HG03139 (cell line): ENCODE data around the gene TUBAL3.

Experiments used
- ATAC-seq: cut with Tn5 transposase; IDR thresholded peaks from one replicate; pipeline ENCODE4 v1.9.1; 2021; ENCODE audit not compliant: unreplicated experiment

TUBAL3 gene

DNA sequence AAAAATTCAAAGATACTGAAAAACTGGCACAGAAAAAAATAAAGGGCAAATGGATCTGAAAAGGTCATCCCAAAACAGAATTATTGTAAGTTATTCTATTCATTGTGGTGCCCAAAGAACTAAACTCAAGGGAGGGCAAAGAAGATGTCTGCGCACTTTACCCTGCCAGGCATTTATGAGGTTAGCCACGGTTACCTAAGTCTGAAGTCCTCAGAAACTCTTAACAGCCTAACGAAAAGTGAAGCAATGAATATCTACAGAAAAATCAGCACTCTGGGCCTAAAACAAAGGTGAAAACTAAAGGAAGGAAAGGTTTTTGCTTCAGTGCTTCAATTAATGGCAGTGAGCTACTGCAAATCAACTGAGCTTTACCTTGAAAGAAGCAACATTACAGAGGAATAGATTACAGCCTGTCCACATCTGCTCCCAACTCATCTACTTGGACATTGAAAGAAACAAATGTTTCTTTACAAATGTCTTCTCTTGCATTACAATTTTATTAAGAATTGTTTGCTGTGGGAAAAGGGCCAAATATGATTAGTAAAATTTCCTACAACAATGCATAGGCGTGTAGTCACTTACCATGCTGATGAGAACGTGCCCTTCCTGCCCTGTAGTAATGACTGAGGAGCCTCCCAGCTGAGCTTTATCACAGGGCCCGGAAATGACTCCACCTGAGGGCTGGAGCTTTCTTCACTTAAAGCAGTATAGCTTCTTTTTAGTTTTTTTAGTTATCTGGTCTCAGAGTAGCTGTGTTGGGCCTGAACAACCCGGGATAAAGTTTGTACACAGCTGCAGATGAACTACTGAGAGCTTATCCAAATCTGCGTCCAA is at the start of gene TUBAL3:
Gene TUBAL3 (minus strand): TSS at position 621 of the 834 bp plus-strand sequence. CDS start 36 bp downstream, at position 585.
- ATAC-seq = no peak

DNA sequence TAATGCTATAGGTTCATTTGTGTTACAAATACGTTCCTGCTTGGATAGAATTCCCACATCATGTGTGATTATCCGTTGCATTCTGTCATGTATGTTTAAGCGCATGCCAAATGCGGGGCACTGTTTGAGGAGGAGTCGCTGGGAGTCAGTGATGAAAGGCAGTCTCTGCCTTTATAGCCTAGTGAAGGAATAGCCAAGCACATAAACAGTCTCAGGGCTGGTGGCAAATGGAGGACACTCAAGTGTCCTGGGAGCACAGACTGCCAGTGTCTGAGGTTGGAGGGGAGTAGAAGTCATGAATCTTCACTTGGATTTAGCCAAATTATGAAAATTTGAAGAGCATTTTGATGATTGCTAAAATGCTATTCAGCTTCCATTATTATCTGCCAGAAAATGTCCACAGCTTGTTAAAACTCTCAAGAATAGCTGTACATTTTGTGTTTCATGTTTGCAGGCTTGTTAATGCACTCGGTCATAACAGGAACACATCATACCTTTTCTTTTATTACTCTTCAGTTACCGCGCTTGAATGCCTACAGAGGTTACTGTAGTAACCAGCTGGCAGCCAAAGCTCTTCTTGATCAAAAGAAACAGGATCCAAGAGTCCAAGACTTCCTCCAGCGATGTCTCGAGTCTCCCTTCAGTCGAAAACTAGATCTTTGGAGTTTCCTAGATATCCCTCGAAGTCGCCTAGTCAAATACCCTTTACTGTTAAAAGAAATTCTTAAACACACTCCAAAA is 49.3 kb upstream of the TUBAL3 start:
- no peak for ATAC-seq

DNA sequence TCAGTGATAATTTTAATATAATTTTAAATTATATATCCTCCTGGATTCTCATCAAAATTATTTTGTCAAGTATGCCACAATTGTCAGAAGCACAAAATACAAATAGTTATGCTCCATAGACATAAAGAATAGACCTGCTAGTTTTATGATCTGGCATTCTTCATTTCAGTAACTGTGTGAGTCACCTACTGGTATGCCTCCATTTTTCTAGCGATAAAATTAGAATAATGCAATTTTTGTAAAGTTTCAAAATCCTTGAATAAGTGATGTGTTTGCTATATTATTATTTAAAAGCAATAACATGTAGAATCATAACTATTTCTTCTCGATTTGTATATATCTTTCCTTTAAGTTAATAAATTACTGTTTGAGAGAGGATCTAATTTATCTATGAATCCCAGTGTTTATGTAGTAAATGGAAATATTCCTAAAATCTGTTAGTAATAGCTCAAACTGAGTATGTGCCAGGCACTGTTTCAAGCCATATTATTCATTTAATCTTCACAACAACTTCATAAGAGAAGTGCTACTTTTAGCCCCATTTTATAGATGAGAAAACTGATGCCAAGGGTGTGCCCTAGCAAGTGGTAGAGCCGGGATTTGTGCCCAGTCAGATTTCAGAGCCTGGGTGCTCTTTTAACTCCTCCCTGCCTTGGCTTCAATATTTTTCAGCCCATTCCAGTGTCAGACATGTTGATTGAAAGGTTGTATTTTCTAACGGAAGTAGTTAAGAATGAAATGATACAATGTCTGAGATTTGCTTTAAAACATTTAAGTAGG is 46.2 kb upstream of the TUBAL3 start:
- no peak for ATAC-seq

DNA sequence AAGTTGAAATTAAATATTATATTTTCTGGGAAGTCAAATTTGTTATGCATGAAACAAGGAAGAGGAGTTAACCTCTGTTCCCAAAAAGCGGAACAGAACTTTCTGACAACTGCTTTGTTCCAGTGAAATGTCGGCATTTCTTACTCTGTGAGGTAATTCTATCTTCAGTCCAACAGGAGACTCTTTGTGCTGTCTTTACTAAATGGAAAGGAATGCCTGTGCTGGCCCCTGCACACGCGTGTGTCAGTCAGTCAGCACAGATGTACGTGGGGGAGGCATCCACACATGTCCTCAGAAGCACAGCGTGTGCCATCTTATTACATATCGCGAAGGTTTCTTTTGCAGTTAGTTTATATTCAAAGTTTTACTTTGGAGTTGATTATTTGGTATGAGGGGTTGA is 45.2 kb upstream of the TUBAL3 start:
- no peak for ATAC-seq

DNA sequence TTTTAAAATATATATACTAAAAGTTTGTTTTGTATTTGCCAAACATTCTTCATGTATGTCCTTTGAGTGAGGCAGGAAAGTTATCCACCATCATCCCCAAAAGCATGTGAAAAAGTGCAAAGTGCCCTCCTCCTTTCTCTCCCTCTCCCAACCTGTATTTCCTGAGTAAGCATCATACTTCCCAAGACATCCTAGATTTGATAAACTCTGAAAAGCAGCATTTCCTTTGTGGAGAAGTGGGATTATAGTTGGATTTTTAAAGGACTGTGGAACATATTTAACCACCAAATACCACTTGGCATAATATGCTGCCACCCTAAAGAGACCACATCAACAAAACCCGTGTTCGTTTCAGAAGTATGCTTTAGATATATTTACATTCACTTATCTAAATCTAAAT is 44.6 kb upstream of the TUBAL3 start:
- no peak for ATAC-seq

DNA sequence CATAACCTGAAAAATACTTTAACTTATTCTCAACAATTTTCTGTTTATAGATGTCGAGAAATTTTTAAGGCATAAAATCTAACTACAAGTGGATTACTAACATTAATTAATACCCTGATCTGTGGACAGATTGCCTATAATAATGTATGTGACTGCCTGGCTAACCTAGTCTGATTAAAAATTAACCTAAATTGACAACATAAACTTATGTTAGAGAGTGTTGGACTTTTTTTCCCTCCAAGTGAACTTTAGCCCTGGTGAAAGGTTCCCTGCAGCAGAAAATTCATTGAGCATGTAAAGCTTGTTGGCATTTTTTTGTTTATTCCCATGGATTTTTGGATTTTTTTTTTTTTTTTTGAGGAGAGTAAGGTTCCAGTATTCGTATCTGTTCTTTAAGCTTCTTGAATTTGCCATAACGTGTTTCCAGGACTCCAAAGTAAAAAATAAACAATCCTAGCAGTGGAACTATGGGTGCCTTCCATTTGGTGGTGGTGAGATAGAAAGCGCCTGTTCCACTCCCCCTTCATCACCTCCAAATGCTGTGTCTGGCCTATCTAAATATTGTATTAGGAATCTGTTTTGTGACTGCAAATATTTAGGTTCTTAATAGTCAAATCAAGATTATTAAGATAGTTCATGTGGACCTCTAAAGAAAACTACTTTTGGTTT is 43.8 kb upstream of the TUBAL3 start:
- no peak for ATAC-seq

DNA sequence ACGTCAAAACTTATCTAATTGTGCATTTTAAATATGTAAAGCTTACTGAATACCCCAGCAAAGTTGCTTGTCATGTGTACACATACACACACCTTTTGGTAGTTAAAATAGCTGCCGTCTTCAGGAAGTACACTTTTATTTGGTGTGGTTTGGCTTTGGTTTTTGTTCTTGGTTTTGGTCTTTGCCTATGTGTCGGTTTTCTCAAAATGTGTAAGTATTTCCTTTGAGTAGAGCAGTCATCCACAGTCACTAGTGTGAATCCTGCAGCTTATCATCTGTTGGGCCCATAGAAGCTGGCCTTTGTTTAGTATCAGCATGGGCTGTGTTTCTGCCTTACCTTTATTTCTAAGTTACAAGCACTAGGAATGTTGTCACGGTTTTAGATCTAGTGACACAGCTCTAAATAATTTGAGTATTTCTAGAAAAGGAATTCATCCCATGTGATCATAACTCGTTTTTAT is 43.0 kb upstream of the TUBAL3 start:
- peak; percentile 47 for ATAC-seq

DNA sequence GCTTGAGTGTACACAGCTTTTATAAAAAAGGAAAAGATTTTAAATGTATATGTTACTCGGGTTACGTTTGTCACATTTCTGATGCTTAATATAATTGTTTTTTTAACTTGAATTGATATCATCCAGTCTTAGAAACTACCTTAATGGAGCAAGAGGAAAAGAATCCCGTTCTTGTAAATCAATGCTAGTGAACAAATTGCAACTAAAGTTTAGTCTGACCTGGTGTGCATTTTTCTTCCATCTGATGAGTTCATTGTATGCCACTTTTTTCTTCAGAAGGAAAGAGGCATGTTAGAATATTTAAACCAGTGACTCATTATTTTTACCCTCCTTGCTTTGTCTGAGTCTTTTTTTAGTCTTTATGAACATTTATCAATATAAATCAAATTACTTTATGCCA is 42.4 kb upstream of the TUBAL3 start:
- no peak for ATAC-seq

DNA sequence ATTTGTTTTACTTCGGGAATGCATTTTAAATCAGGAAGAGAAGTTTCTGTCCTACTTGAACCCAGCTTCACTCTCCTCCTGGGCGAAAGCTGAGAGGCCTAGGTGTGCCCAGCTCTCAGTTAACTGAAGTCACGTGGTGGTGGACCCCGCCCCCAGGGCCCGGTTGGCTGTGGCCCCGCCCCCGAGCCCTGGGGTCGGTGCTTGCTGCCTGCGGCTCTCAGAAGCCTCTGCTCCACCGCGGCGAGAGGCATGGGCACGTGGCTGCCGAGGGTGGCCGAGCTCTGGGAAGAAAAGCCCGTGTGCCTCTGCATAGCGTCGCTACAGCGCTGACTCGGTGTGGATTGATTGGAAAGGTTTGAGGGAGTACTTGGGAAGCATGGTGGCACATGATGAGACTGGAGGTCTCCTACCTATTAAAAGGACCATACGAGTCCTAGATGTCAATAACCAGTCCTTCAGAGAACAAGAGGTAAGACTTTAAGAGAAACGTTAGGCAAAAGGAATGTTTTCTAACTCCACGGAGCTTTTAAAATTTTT is 41.8 kb upstream of the TUBAL3 start:
- peak; percentile 45 for ATAC-seq

DNA sequence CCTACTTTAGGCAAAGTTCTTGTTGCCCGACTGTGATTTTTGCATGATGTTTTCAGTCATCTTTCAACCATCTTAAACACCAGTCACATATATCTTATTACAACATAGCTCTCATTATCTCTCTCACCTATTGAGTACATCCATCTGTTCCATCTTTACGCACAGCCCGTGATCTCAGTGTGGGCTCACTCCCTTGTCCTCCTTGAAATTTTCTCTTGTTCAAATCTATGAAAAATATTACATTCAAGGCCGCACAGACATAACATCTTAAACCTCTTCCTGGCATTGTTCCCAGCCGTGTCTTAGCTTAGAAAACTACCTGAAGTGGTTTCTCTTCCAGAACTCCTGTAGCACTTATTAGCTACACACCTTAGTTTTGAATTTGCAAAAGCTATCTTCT is 40.4 kb upstream of the TUBAL3 start:
- ATAC-seq = no peak

DNA sequence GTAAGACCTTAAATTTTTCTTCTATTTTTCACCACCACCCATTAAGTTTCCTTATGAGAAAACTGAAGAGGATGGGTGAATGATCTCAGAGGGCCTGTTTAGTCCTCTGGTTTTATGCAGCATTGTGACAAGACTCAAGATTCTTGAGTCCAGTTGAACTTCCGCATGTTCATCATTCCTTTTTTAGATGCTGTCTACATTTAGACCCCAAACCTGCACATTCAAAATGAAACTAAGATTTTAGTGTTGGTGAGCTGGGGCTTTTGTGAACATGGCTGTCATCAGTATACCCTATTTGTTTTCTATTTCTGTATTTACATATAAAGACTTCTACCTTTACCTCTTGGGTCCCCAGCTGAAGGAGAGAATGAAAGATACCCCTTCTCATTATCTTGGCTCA is 38.8 kb upstream of the TUBAL3 start:
- ATAC-seq = peak; percentile 66

DNA sequence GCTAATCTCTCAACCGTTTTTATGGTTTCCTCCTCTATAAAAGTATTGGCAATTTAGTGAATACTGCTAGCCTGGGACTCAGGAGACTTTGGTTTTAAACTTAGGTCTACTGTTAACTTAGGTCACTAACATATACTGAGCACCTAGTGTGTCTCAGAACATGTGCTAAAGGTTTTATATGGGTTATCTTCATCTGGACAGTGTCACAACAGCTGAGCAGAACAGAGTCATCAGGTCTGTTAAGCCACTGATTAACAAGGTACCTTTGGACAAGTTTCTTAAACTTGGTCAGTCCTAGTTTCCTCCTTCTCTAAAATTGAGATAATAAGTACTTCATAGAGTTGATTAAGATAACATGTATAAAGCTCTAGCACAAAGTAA is 38.4 kb upstream of the TUBAL3 start:
- ATAC-seq = no peak

DNA sequence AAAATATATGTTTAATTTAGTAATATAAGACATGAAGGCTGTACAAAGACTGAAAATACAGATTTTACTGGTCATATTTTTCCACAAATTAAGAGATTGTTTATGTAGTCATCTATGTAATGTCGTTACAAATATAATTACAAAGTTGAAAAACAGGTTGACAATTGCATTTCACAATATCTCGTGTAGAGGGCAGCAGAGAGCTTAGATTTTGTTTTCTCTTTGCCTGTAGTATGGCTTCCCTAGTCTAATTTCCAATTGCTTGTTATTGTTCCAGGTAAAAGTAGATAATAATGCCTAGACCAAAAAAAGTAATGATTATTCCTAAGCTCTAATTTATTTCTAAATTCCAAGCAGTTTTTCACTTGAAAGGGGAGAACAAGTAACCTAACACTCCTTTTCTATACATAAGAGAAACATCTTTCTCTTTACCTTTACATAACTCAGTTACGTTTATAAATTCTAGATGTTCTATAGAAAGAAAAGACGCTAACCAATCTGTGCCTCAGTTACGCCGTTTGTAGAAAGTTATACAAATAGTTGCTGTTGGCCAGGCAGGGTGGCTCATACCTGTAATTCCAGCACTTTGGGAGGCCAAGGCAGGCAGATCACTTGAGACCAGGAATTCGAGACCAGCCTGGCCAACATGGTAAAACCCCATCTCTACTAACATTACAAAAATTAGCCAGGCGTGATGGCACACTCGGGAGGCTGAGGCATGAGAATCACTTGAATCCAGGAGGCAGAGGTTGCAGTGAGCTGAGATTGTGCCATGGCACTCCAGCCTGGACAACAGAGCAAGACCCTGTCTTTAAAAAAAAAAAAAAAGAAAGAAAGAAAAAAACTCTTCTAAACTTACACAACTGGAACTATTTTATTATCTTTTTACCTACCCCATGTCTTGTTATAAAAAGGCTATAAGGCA is 37.7 kb upstream of the TUBAL3 start:
- ATAC-seq = no peak

DNA sequence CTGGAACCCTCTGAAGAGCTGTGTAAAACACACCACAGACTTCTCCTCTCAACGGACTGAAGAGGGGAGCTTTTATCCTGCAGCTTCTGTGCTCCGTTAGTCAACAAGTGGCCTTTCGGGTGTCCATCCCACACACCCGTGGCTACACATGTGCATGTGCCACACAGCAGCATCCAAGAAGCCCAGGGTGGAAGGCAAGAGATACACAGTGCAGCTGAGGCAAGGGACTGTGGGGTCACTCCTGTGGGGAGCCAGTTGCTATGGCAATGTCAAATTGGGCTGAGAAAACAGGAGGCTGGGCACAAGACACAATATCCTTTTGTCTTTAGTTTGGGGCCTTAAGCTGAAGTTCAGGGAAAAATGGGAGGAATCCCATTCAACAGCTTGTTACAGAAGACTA is 36.5 kb upstream of the TUBAL3 start:
- ATAC-seq = no peak

DNA sequence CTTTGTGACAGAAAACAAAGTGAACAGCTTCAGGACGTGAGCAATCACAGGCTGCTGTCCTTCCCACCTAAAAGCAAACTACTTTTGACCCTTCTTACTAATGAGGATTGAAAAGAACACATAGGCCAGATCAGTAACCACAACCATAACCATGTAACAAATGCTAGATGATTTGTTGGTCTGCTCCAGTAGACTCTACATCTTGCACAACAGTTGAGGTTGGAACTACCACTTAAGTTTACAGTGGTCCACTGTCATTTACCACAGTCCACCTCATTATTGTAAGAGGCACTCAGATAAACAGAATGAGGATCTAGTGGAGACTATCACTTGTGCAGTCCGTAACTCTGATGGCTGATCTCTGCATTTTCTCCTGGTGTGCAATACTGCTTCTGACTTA is 35.6 kb upstream of the TUBAL3 start:
- ATAC-seq = no peak

DNA sequence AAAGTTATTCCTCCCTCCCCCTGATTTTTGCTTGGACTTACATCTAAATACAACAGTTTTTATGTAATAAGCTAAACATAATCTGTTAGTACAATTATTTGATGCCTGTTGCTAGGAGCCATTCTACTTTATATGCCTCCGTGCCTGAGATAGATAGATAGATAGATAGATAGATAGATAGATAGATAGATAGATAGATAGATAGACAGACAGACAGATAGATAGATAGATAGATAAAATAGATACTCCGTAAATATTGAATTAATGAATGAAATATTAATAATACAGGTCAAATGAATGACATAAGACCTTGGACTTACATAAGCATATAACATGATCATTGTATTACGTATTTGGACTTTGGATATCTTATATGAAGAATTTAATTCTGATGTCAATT is 30.7 kb upstream of the TUBAL3 start:
- no peak for ATAC-seq

DNA sequence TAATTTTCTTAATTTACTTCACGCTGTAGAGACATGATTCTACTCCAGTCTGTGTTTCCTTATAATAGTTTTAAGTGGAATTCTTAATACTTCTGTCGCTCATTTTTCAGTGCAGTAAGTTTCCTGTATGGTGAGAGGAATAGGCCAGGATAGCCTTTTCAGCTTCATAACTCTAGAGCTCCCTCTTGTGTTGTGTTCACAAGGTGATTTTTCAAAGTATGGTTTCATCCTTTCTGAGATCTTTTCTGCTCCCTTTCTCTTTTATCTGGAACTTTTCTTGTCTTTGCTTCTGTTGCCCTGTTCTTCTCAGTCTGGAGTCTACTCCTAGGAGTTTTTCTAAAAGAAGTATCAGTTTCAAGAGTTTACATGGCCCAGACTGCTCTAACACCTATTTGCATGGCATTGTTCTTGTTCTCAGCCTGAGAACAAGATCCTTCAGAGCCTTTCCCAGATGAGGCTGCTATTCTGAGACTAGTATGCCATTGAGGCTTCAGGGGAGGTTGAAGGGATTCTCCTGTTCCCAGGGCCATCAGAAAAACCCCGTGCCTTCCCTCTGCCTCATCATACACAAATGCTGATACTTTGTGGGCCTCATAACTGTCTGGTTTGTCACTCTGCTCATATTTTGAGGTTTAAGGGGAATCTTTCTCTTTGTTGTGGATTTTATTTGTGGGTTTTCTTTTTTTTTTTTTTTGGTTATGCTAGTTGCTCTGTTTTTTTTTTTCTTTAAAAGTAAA is 29.6 kb upstream of the TUBAL3 start:
- ATAC-seq = no peak

DNA sequence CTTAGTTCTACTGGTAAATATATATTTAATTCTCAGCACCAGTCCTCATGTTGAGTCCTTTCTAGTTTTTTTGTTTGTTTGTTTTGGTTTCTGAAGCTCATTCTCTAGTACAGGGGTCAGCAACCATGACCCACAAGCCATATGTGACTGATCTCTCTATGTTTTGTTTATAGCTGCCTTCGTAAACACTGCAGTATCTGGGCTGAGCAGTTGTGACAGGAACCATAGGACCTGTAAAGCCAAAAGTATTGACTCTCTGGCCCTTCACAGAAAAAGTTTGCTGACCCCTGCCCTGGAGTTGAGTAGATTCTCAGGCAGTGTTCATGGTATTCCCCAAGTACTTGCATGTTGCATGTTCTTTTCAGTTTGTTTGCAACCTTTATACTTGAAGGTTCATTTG is 28.6 kb upstream of the TUBAL3 start:
- no peak for ATAC-seq

DNA sequence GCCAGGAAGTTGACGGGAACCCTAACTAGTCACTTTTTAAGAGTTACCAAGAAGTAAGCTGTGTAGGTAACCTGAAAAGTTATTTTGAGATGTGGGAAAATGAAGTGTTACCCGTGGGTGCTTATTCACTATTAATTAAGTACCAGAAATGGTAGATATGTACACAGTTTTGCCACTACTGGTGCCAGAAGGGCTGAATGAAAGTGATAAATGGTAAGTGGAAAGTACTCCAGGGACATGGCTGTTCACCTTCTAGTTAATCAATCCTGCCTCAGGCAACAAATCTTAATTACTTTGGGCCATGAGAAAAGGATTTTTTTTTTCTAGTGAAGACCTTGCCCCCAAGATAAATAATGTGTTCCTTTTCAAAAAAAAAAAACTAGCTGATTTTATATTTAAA is 23.5 kb upstream of the TUBAL3 start:
- ATAC-seq = no peak
